Measurements from ENCODE around the gene ATP8A2. TPM values are rescaled to one million over a fixed set of nuclear protein-coding genes. Genes with fewer than 3 reads are reported as not detected.

Gene ATP8A2
- total RNA-seq, 1 experiment from 2014 or later: not detected

DNA sequence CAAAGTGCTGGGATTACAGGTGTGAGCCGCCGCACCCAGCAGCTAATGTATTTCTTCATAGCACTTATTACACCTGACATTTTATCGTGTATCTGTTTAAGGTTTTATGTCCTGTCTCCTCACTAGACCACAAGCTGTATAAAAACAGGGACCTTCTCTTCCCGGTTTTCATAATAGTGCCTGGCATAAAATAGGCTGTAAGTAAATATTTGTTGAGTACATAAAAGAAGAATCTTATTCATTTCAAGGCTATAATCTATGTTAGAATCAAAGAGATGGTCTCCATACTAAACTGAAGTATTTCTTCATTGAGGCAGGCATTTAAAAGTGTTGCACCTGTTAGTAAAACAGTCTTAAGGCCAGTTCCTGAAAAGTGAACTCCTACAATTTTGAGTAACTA, 486.1 kb downstream of the ATP8A2 start:
- no TSS peak for BruUV-seq (replicated peaks)
- Histone ChIP-seq H3K4me3 (no peak overlapping the region), H3K27ac (no peak overlapping the region), H2AFZ (no peak overlapping the region), H3K79me2 (ENCODE audit: low read depth) (no peaks in the 10 kb centered on the region), H3K27me3 (ENCODE audit: insufficient read depth, low read depth) (peaks cover 40% of the 10 kb centered on the region), H4K20me1 (ENCODE audit: insufficient read depth) (no peaks in the 10 kb centered on the region), H3K4me1 (replicated peaks; ENCODE audit: insufficient read depth) (no peaks in the 10 kb centered on the region), H3K9me2 (ENCODE audit: insufficient read depth) (no peaks in the 10 kb centered on the region), H3K36me3 (ENCODE audit: low read depth) (no peaks in the 10 kb centered on the region), H3F3A (ENCODE audit: insufficient read depth, low read depth) (no peaks in the 10 kb centered on the region), H3K4me2 (no peak overlapping the region), H3K9me3 (ENCODE audit: insufficient read depth, low read depth) (no peaks in the 10 kb centered on the region)
- intact Hi-C loops (cut with micrococcal nuclease; ENCODE audit: unreplicated experiment): no loop called here
- no peak for DNase-seq
- CTCF ChIA-PET: no interaction called here
- TF ChIP-seq EZH2 (IDR thresholded peaks at IDR 0.05; ENCODE audit: low read depth): no peak
- TF ChIP-seq CTCF (conservative IDR thresholded peaks at IDR 0.05): no peak
- POLR2A ChIA-PET (ENCODE audit: unreplicated experiment): no interaction called here

GRCh38 chr13:25859528-25859927, 487.8 kb downstream of the ATP8A2 start:
- no TSS peak for BruUV-seq (replicated peaks)
- H3K4me1 ChIP-seq (replicated peaks; ENCODE audit: insufficient read depth): no peaks in the 10 kb centered on the region
- DNase-seq: no peak
- peaks cover 52% of the 10 kb centered on the region for H3K27me3 ChIP-seq (ENCODE audit: insufficient read depth, low read depth)
- no peak overlapping the region for H2AFZ ChIP-seq
- no peak for TF ChIP-seq EZH2 (IDR thresholded peaks at IDR 0.05; ENCODE audit: low read depth)
- no peak for TF ChIP-seq CTCF (conservative IDR thresholded peaks at IDR 0.05)
- no peak overlapping the region for H3K4me2 ChIP-seq
- ChIA-PET POLR2A (ENCODE audit: unreplicated experiment) (no interaction called here), CTCF (no interaction called here)
- H3K36me3 ChIP-seq (ENCODE audit: low read depth): no peaks in the 10 kb centered on the region
- H3F3A ChIP-seq (ENCODE audit: insufficient read depth, low read depth): no peaks in the 10 kb centered on the region
- no peaks in the 10 kb centered on the region for H4K20me1 ChIP-seq (ENCODE audit: insufficient read depth)
- H3K27ac ChIP-seq: no peak overlapping the region
- H3K9me2 ChIP-seq (ENCODE audit: insufficient read depth): no peaks in the 10 kb centered on the region
- H3K9me3 ChIP-seq (ENCODE audit: insufficient read depth, low read depth): no peaks in the 10 kb centered on the region
- H3K79me2 ChIP-seq (ENCODE audit: low read depth): no peaks in the 10 kb centered on the region
- intact Hi-C loops (cut with micrococcal nuclease; ENCODE audit: unreplicated experiment): no loop called here
- H3K4me3 ChIP-seq: no peak overlapping the region

GRCh38 chr13:25860265-25860664, 488.5 kb downstream of the ATP8A2 start:
- DNase-seq: no peak
- no peak overlapping the region for H2AFZ ChIP-seq
- H4K20me1 ChIP-seq (ENCODE audit: insufficient read depth): no peaks in the 10 kb centered on the region
- H3K9me2 ChIP-seq (ENCODE audit: insufficient read depth): no peaks in the 10 kb centered on the region
- H3K27me3 ChIP-seq (ENCODE audit: insufficient read depth, low read depth): peaks cover 52% of the 10 kb centered on the region
- POLR2A ChIA-PET (ENCODE audit: unreplicated experiment): interaction anchor here (0.6 kb wide), 1 partner anchor 60 kb away, joined by 3 read pairs; no protein-coding TSS in a partner anchor
- H3K4me3 ChIP-seq: no peak overlapping the region
- H3K4me2 ChIP-seq: no peak overlapping the region
- H3K9me3 ChIP-seq (ENCODE audit: insufficient read depth, low read depth): no peaks in the 10 kb centered on the region
- TF ChIP-seq EZH2 (IDR thresholded peaks at IDR 0.05; ENCODE audit: low read depth) (no peak), CTCF (conservative IDR thresholded peaks at IDR 0.05) (no peak)
- no peaks in the 10 kb centered on the region for H3K36me3 ChIP-seq (ENCODE audit: low read depth)
- intact Hi-C loops (cut with micrococcal nuclease; ENCODE audit: unreplicated experiment): no loop called here
- no peaks in the 10 kb centered on the region for H3K4me1 ChIP-seq (replicated peaks; ENCODE audit: insufficient read depth)
- BruUV-seq (replicated peaks): no TSS peak
- H3F3A ChIP-seq (ENCODE audit: insufficient read depth, low read depth): no peaks in the 10 kb centered on the region
- CTCF ChIA-PET: no interaction called here
- H3K27ac ChIP-seq: no peak overlapping the region
- H3K79me2 ChIP-seq (ENCODE audit: low read depth): no peaks in the 10 kb centered on the region
